ENCODE results near the gene SINHCAF. TPM values are rescaled to one million over a fixed set of nuclear protein-coding genes. Genes with fewer than 3 reads are reported as not detected.

The SINHCAF gene
- total and polyA plus RNA-seq, 8 donors, result 9.0 to 43.1 (median 21.2) TPM

GRCh38 chr12:31288381-31288780, 37.6 kb downstream of the SINHCAF start:
- no peaks in the 10 kb centered on the region for H3K4me1 ChIP-seq
- peaks cover 0 to 44% (median 22%) of the 10 kb centered on the region in 3 donors for H3K36me3 ChIP-seq
- FAIRE-seq (no peak), DNase-seq (no peak), ATAC-seq (no peak)
- 96 to 100% methylated on average over 2 of the region's 2 CpGs for WGBS, 2 donors
- TF ChIP-seq CTCF (IDR thresholded peaks at IDR 0.05), result no peak
- no peak overlapping the region for H3K27ac ChIP-seq
- no peaks in the 10 kb centered on the region for H3K9me3 ChIP-seq
- H3K4me3 ChIP-seq, result no peak overlapping the region
- intact Hi-C loops (cut with DNase I), result no loop called here
- H3K27me3 ChIP-seq, result no peaks in the 10 kb centered on the region

GRCh38 chr12:31280183-31280582, 45.8 kb downstream of the SINHCAF start:
- no peaks in the 10 kb centered on the region for H3K4me1 ChIP-seq
- no peaks in the 10 kb centered on the region for H3K27me3 ChIP-seq
- DNase-seq, result no peak
- FAIRE-seq, result no peak
- no peak for ATAC-seq
- TF ChIP-seq CTCF (IDR thresholded peaks at IDR 0.05), result no peak
- intact Hi-C loops (cut with DNase I), result no loop called here
- peaks cover 5 to 22% (median 10%) of the 10 kb centered on the region in 3 donors for H3K36me3 ChIP-seq
- no peak overlapping the region for H3K27ac ChIP-seq
- no peaks in the 10 kb centered on the region for H3K9me3 ChIP-seq
- H3K4me3 ChIP-seq, result no peak overlapping the region

GRCh38 chr12:31279390-31279924, 46.5 kb downstream of the SINHCAF start:
- intact Hi-C loops (cut with DNase I), result no loop called here
- ATAC-seq (no peak), DNase-seq (no peak), FAIRE-seq (no peak)
- TF ChIP-seq CTCF (IDR thresholded peaks at IDR 0.05), result no peak
- no peaks in the 10 kb centered on the region for H3K27me3 ChIP-seq
- no peaks in the 10 kb centered on the region for H3K9me3 ChIP-seq
- H3K4me1 ChIP-seq, result no peaks in the 10 kb centered on the region
- peaks cover 5 to 16% (median 6%) of the 10 kb centered on the region in 3 donors for H3K36me3 ChIP-seq
- 94% methylated on average over 8 of the region's 8 CpGs for WGBS, 2 donors
- no peak overlapping the region for H3K4me3 ChIP-seq
- H3K27ac ChIP-seq, result no peak overlapping the region

GRCh38 chr12:31278832-31279231, 47.1 kb downstream of the SINHCAF start:
- intact Hi-C loops (cut with DNase I), result no loop called here
- H3K27ac ChIP-seq, result no peak overlapping the region
- no peaks in the 10 kb centered on the region for H3K4me1 ChIP-seq
- H3K4me3 ChIP-seq, result no peak overlapping the region
- no peaks in the 10 kb centered on the region for H3K27me3 ChIP-seq
- H3K36me3 ChIP-seq, result peaks cover 3 to 10% (median 5%) of the 10 kb centered on the region in 3 donors
- H3K9me3 ChIP-seq, result no peaks in the 10 kb centered on the region
- FAIRE-seq, result no peak
- no peak for ATAC-seq
- DNase-seq, result no peak
- TF ChIP-seq CTCF (IDR thresholded peaks at IDR 0.05), result no peak
- WGBS, 2 donors, result 54 to 67% methylated on average over 1 of the region's 1 CpG

- H3K4me3 ChIP-seq, result no peak overlapping the region
- intact Hi-C loops (cut with DNase I), result no loop called here
- peaks cover 2 to 10% (median 5%) of the 10 kb centered on the region in 3 donors for H3K36me3 ChIP-seq
- no peaks in the 10 kb centered on the region for H3K4me1 ChIP-seq
- FAIRE-seq, result no peak
- no peaks in the 10 kb centered on the region for H3K9me3 ChIP-seq
- H3K27me3 ChIP-seq, result no peaks in the 10 kb centered on the region
- 81 to 82% methylated on average over 4 of the region's 4 CpGs for WGBS, 2 donors
- no peak for TF ChIP-seq CTCF (IDR thresholded peaks at IDR 0.05)
- ATAC-seq, result no peak
- no peak overlapping the region for H3K27ac ChIP-seq
- DNase-seq, result no peak
These were observed 47.5 kb downstream of the SINHCAF start for GRCh38 chr12:31278424-31278823.
